Measurements from ENCODE around the gene TAS1R3.

TAS1R3 gene

GRCh38 chr1:1331068-1331965, at the start of gene TAS1R3:
Gene TAS1R3 (plus strand): TSS chr1:1331280. CDS start chr1:1331346, 66 bp downstream.
- DNase-seq (ENCODE audit: low read depth, low spot score), result no peak

DNA sequence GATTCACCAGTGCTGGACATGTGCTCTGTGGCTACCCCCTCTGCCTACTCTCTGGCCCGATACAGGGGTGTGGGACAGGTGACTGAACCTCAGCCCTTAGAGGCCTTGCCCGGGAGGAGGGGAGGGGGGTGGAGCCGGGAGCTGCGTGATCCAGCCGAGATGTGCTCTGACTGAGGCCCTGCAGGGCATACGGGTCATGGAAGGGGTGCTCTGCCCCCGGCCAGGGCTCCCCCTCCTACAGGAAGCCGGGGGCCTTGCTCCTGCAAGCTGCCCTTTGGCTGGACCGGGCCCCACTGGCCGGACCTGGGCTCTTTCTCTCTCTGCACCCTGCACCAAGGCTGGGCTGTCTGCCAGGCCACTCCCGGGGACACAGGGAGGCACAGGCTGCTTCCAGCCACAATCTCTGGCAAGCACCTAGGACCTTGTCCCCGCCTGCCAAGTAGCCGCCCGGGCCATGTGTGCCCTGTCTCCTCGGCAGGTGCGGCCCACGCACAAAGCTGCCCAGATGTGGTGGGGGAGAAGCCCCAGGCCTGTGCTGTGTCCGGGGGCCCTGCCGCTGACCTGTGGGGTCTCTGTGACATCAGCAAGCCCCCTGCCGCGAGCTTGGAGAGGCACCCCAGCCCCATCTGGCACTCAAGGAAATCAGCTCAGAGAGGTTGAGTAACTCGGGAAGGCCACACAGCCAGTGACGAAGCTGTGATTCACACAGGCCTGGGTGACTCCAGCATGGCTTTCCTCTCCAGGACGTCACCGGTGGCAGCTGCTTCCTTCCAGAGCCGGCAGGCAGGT, 49.4 kb upstream of the TAS1R3 start:
- DNase-seq (ENCODE audit: low read depth, low spot score), result no peak

GRCh38 chr1:1282998-1283397, 48.1 kb upstream of the TAS1R3 start:
- DNase-seq (ENCODE audit: low read depth, low spot score), result no peak

GRCh38 chr1:1283821-1284220, 47.3 kb upstream of the TAS1R3 start:
- DNase-seq (ENCODE audit: low read depth, low spot score), result no peak

DNA sequence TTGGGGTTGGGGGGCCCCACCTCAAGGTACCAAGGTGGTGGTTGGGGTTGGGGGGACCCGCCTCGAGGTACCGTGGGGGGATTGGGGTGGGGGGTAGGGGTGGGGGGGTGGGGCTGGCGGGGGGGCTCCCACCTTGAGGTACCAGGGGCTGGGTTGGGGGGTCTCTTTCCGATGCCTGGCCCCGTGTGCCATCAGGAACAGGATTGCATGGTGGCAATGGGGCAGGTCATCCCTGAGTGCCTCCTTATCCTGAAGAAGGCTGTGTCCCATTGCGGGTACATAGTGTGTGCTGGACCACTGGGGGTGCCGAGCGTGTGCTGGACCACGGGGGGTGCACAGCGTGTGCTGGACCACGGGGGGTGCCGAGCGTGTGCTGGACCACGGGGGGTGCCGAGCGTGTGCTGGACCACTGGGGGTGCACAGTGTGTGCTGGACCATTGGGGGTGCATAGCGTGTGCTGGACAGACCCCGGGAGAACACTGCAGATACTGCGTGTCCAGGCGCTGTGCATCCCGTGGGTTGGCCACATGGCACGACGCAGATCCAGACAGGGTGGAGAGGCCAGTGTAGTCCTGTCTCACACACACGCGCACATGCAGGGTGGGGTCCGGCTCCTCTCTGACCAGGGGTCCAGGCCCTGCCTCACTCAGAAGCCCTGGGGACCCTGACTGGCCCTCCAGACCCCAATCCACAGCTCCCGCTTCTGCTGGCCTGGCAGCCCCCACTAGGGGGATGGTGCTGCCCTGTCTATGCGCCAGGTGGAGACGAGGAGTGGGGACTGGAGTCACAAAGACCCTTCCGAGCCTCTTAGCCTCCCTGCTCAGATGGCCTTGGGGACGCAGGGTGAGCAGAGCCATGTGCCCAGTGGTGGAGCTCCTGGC, 46.6 kb upstream of the TAS1R3 start:
- no peak for DNase-seq (ENCODE audit: low read depth, low spot score)

DNA sequence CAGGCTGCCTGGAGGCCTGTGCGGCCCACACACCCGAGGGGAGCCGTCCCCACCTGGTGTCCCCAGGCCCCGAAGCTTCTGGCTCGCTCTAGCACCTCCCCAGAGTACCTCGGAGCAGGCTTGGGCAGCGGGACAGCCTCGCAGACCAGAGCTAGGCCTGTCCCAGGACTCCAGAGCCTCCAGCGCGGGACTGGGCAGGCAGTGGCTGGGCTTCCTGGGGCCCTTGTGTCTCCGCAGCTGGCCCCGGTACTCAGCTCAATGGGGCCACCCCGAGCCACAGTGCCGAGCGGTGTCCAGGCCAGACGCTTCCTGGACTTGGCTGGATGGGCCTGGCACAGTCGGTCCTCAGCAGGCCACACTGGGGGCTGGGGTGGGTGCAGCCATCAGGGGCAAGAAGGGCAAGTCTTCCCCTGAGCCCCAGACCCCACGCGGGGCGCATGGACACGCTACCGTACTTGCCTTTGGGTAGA, 45.9 kb upstream of the TAS1R3 start:
- DNase-seq (ENCODE audit: low read depth, low spot score), result no peak

- DNase-seq (ENCODE audit: low read depth, low spot score), result no peak
Measured at GRCh38 chr1:1285611-1286311, 45.3 kb upstream of the TAS1R3 start.

DNA sequence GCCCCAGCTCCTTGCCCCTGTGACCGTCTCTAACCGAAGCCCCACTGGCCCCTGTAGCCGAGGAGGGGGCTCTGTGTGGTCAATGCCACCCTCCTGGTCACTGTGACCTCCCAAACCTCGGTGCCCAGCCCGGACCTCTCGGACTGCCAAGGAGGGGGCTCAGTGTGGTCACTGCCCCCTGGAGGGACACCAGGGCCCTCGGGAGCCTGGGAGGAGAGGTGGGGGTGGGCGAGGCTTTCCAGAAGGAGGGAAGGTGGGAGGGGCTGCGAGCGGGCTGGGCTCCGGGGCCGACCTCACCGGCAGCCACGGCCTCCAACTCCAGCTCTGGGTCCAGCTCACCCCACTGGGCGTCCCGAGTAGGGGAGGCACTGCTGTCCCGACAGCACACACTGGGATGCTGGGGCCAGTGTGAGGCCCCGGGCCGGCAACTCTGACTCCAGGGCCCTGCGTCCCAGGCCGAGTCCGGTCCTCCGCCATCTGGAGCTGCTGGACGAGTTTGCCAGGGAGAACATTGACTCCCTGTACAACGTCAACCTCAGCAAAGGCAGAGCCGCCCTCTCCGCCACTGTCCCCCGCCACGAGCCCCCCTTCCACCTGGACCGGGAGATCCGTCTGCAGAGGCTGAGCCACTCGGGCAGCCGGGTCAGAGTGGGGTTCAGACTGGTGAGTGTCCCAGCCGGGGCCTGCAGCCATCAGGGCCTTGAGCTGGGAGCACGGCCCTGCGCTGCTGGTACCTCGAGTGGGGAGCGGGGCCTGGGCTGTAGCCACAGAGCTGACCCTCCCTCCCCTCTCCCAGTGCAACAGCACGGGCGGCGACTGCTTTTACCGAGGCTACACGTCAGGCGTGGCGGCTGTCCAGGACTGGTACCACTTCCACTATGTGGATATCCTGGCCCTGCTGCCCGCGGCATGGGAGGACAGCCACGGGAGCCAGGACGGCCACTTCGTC, 44.5 kb upstream of the TAS1R3 start:
- no peak for DNase-seq (ENCODE audit: low read depth, low spot score)

- no peak for DNase-seq (ENCODE audit: low read depth, low spot score)
Measured at GRCh38 chr1:1287288-1288110, 43.6 kb upstream of the TAS1R3 start.

GRCh38 chr1:1290238-1290731, 40.8 kb upstream of the TAS1R3 start:
- DNase-seq (ENCODE audit: low read depth, low spot score), result no peak

GRCh38 chr1:1291023-1291528, 40.0 kb upstream of the TAS1R3 start:
- DNase-seq (ENCODE audit: low read depth, low spot score), result no peak

- DNase-seq (ENCODE audit: low read depth, low spot score), result no peak
Measured at GRCh38 chr1:1291548-1292441, 39.3 kb upstream of the TAS1R3 start.

DNA sequence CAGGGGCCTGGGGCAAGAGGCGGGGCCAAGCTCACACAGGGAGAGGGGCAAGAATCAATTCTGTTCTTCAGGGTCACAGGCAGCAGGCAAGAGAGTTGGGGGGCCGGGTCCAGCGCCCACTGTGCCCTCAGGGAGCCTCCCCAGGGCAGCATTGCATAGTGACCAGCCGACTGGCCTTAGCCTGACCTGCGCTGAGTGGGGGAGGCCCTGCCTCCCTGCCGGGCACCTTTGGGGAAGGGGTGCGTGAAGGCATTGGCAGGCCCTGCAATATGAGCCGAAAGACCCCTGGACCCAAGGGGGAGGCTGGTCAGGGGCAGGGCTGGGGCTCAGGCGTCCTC, 38.7 kb upstream of the TAS1R3 start:
- DNase-seq (ENCODE audit: low read depth, low spot score), result no peak

- no peak for DNase-seq (ENCODE audit: low read depth, low spot score)
Measured at GRCh38 chr1:1292851-1293250, 38.2 kb upstream of the TAS1R3 start.

DNA sequence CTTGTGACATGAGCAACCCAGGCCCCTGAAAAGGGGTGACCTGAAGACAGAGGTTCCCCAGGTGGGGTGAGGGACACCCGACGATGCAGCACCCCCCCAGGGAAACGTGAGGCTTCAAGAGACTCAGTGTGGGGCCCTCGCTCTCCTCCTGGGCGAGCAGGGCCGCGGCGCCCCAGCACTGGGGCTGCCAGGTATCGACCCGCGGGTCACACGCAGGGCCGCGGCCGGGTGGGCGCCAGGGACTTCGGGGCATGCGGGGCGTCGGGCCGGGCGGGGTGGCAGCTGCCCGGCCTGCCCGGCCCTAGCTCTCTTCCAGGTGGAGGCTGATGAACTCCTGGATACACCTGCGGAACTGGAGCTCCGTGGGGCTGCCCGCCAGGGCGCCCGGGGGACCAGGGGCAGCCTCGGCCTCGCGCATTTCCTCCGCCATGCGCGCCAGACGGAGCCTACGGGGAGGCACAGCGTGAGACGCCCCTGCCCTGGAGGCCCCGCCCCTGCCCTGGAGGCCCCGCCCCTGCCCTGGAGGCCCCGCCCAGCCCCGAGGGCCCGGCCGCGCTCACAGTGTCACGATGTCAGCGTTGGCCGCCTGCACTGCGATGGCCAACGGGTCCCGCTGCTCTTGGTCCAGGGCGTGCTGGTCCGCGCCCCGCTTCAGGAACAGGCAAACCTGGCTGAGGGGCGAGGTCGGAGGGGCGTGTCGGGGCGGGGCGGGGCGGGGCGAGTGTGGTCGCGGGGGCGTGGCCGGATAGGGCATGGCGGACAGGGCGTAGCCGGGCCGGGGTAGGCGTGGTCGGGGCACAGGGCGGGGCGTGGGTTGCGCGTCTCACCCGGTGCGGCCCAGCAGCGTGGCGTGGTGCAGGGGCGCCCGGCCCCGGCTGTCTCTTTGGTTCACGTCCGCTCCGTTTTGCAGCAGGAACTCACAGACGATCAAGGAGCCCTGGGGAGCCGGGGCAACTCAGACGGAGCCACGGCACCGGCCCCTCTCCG, 37.5 kb upstream of the TAS1R3 start:
- DNase-seq (ENCODE audit: low read depth, low spot score), result no peak

DNA sequence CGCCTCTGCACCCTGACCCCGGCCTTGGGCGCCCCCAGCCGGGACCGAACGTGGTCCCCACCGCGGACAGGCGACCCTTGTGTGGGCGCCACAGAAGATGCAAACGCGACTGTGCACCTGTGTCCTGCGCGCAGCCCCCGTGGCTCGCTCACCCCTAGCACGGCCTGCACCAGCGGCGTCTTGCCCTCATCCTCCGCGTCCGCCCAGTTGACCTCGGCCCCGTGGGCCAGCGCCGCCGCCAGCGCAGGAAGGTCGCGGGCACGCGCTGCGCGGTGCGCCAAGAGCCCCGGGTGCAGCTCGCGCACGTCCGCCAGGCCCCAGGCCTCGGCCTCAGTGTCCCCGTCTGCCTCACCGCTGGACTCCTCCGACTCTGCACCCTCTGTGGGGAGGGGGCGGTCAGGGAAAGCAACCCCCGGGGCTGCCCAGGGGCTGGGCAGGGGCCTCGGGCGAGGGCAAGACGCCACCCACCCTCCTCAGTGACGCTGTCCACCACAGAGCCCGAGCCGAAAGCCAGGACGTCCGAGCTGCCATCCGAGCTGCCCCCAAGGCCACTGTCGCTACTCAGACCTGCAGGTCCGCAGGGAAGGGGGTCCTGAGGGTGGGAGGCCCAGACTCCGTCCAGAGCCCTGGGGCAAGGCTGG, 36.7 kb upstream of the TAS1R3 start:
- no peak for DNase-seq (ENCODE audit: low read depth, low spot score)

Measured in brain pericyte (primary cell).